WTC11 (cell line): ENCODE measurements around the gene SMYD3.

Experiments used
- AFF4 ChIP-seq: sonication (generic); formaldehyde crosslinking; IDR thresholded peaks from 2 replicates; pipeline ENCODE4 v1.8.1; 2023; ENCODE audit warnings: mild to moderate bottlenecking, missing genetic modification reagents, borderline replicate concordance
- ATF1 ChIP-seq: sonication (generic); formaldehyde crosslinking; IDR thresholded peaks from 2 replicates; pipeline ENCODE4 v1.8.1; 2023; ENCODE audit warnings: mild to moderate bottlenecking, moderate library complexity, missing genetic modification reagents
- CTCF ChIP-seq: fragments of 200-600 bp; IDR thresholded peaks from 2 replicates; pipeline ENCODE4 v1.8.0; 2022; ENCODE audit warnings: antibody characterized with exemption
- E2F1 ChIP-seq: sonication (generic); formaldehyde crosslinking; IDR thresholded peaks from 2 replicates; pipeline ENCODE4 v1.8.0; 2022; ENCODE audit warnings: mild to moderate bottlenecking, missing genetic modification reagents
- ELF4 ChIP-seq: sonication (generic); formaldehyde crosslinking; IDR thresholded peaks from 2 replicates; pipeline ENCODE4 v1.8.1; 2022; ENCODE audit warnings: low read depth, mild to moderate bottlenecking, moderate library complexity, missing genetic modification reagents
- FOXK1 ChIP-seq: sonication (generic); formaldehyde crosslinking; IDR thresholded peaks from 2 replicates; pipeline ENCODE4 v1.8.0; 2022; ENCODE audit warnings: mild to moderate bottlenecking, moderate library complexity, missing genetic modification reagents
- MAX ChIP-seq: sonication (generic); formaldehyde crosslinking; IDR thresholded peaks from 2 replicates; pipeline ENCODE4 v1.8.0; 2022; ENCODE audit warnings: mild to moderate bottlenecking, missing genetic modification reagents
- NR2C2 ChIP-seq: sonication (generic); formaldehyde crosslinking; IDR thresholded peaks from 2 replicates; pipeline ENCODE4 v1.8.0; 2022; ENCODE audit warnings: mild to moderate bottlenecking, missing genetic modification reagents
- NR3C1 ChIP-seq: sonication (generic); formaldehyde crosslinking; conservative IDR thresholded peaks from 2 replicates; pipeline ENCODE4 v1.8.1; 2023; ENCODE audit warnings: low read depth, mild to moderate bottlenecking, missing genetic modification reagents
- PREB ChIP-seq: sonication (generic); formaldehyde crosslinking; IDR thresholded peaks from 2 replicates; pipeline ENCODE4 v1.8.1; 2022; ENCODE audit warnings: mild to moderate bottlenecking, missing genetic modification reagents, moderate library complexity, borderline replicate concordance
- TEAD1 ChIP-seq: sonication (generic); formaldehyde crosslinking; IDR thresholded peaks from 2 replicates; pipeline ENCODE4 v1.8.0; 2022; ENCODE audit warnings: mild to moderate bottlenecking, missing genetic modification reagents
- TEAD4 ChIP-seq: sonication (generic); formaldehyde crosslinking; IDR thresholded peaks from 2 replicates; pipeline ENCODE4 v1.8.0; 2022; ENCODE audit warnings: mild to moderate bottlenecking, missing genetic modification reagents
- USF2 ChIP-seq: sonication (generic); formaldehyde crosslinking; IDR thresholded peaks from 2 replicates; pipeline ENCODE4 v1.8.1; 2023; ENCODE audit warnings: mild to moderate bottlenecking, missing genetic modification reagents, moderate library complexity
- ZBTB21 ChIP-seq: sonication (generic); formaldehyde crosslinking; IDR thresholded peaks from 2 replicates; pipeline ENCODE4 v1.8.1; 2023; ENCODE audit warnings: mild to moderate bottlenecking, missing genetic modification reagents, borderline replicate concordance

- TF ChIP-seq ATF1 (CRISPR knock-in tag) (no peak), CTCF (no peak), MAX (CRISPR knock-in tag) (no peak), ELF4 (CRISPR knock-in tag) (no peak), TEAD1 (CRISPR knock-in tag) (no peak), ZBTB21 (no peak), NR3C1 (CRISPR knock-in tag) (no peak), PREB (no peak), E2F1 (CRISPR knock-in tag) (no peak), AFF4 (CRISPR knock-in tag) (no peak), FOXK1 (CRISPR knock-in tag) (no peak), USF2 (CRISPR knock-in tag) (no peak), TEAD4 (CRISPR knock-in tag) (no peak), NR2C2 (CRISPR knock-in tag) (no peak)
Measured at GRCh38 chr1:246153796-246154212, 353.3 kb downstream of the SMYD3 start.
